ENCODE data around the gene NPTX2.
A peak's percentile ranks its signal among the peaks of the same experiment; 100 is the strongest.

NPTX2 gene

GRCh38 chr7:98617051-98617959 lies at the start of gene NPTX2:
NPTX2 (plus strand) TSS chr7:98617285; CDS start chr7:98617462, 177 bp downstream.
- Histone ChIP-seq H3K36me3 (ENCODE audit: control insufficient read depth in 2 of 2, insufficient read depth in 1 of 2, low read length in 2 of 2) (no peaks in the 10 kb centered on the region), H3K4me3 (ENCODE audit: low read depth, low read length) (peak within 1 kb of the TSS; percentile 24), H3K4me1 (ENCODE audit: control insufficient read depth, insufficient read depth, low read length) (peaks cover 4% of the 10 kb centered on the region; the same call in 1 of the 2 replicates), H3K9me3 (ENCODE audit: control insufficient read depth, insufficient read depth, low read depth, low read length) (no peaks in the 10 kb centered on the region), H3K27ac (ENCODE audit: extremely low read depth, low read depth, low read length) (no peak within 1 kb of the TSS; the same call in 1 of the 2 replicates)
- POLR2A ChIA-PET = interaction anchor here (0.6 to 1.0 kb wide), 6 partner anchors 12 to 216 kb away, joined by 3 to 5 read pairs (median 3); no protein-coding TSS in a partner anchor
- CTCF ChIA-PET = interaction anchor here (0.7 to 1.2 kb wide), 3 partner anchors 9 to 532 kb away, joined by 3 to 4 read pairs (median 4); no protein-coding TSS in a partner anchor
- no peak for TF ChIP-seq FEZF1 (tag by site-specific recombination; IDR thresholded peaks at IDR 0.05)
- TF ChIP-seq GLI4 (tag by site-specific recombination; IDR thresholded peaks at IDR 0.05) = no peak
- TF ChIP-seq HOXC10 (CRISPR knock-in tag; IDR thresholded peaks at IDR 0.05) = no peak
- peak; percentile 79 for TF ChIP-seq ZBTB26 (tag by site-specific recombination; optimal IDR thresholded peaks at IDR 0.05)
- TF ChIP-seq ZNF596 (tag by site-specific recombination; IDR thresholded peaks at IDR 0.05) = no peak
- TF ChIP-seq GLIS1 (tag by site-specific recombination; IDR thresholded peaks at IDR 0.05) = peak; percentile 71; the same call in 1 of the 2 replicates
- TF ChIP-seq ZNF707 (tag by site-specific recombination; IDR thresholded peaks at IDR 0.05) = no peak
- TF ChIP-seq ZNF354C (tag by site-specific recombination; IDR thresholded peaks at IDR 0.05; ENCODE audit: borderline replicate concordance, low read depth) = no peak
- no peak for TF ChIP-seq ZNF214 (tag by site-specific recombination; IDR thresholded peaks at IDR 0.05; ENCODE audit: borderline replicate concordance)
- 0 out of 2 replicates have a peak, but pooled peaks have one; percentile 5 for TF ChIP-seq ZNF513 (tag by site-specific recombination; IDR thresholded peaks at IDR 0.05)
- no peak for TF ChIP-seq ZNF157 (tag by site-specific recombination; IDR thresholded peaks at IDR 0.05)
- TF ChIP-seq GLIS2 (tag by site-specific recombination; IDR thresholded peaks at IDR 0.05) = peak; percentile 67; the same call in 1 of the 2 replicates
- no peak for TF ChIP-seq BCL11B (tag by site-specific recombination; IDR thresholded peaks at IDR 0.05; ENCODE audit: low read depth)
- TF ChIP-seq ZNF311 (tag by site-specific recombination; IDR thresholded peaks at IDR 0.05; ENCODE audit: borderline replicate concordance) = no peak
- no peak for TF ChIP-seq ZNF112 (tag by site-specific recombination; IDR thresholded peaks at IDR 0.05)
- no peak for TF ChIP-seq HIC1 (tag by site-specific recombination; IDR thresholded peaks at IDR 0.05)
- no peak for TF ChIP-seq ZNF580 (tag by site-specific recombination; IDR thresholded peaks at IDR 0.05)
- TF ChIP-seq OSR2 (tag by site-specific recombination; IDR thresholded peaks at IDR 0.05) = no peak
- no peak for TF ChIP-seq SALL2 (tag by site-specific recombination; IDR thresholded peaks at IDR 0.05; ENCODE audit: borderline replicate concordance)
- no peak for TF ChIP-seq ZNF518A (tag by site-specific recombination; conservative IDR thresholded peaks at IDR 0.05; ENCODE audit: low read depth)
- TF ChIP-seq ZNF175 (tag by site-specific recombination; IDR thresholded peaks at IDR 0.05) = no peak
- no peak for TF ChIP-seq ZNF768 (tag by site-specific recombination; IDR thresholded peaks at IDR 0.05)
- TF ChIP-seq MYNN (tag by site-specific recombination; IDR thresholded peaks at IDR 0.05; ENCODE audit: borderline replicate concordance) = no peak
- TF ChIP-seq ZNF555 (tag by site-specific recombination; conservative IDR thresholded peaks at IDR 0.05) = no peak
- TF ChIP-seq BCL11A (tag by site-specific recombination; IDR thresholded peaks at IDR 0.05; ENCODE audit: low read depth) = no peak
- no peak for TF ChIP-seq ZXDB (tag by site-specific recombination; IDR thresholded peaks at IDR 0.05)
- no peak for TF ChIP-seq ZNF585B (tag by site-specific recombination; IDR thresholded peaks at IDR 0.05)

Measured in HEK293 (cell line).